PC-3 (cell line): ENCODE data around the gene CFAP299. TPM values are rescaled to one million over a fixed set of nuclear protein-coding genes. Genes with fewer than 3 reads are reported as not detected.

ENCODE experiments used
- ATAC-seq: fragments of 200-7000 bp; cut with Tn5 transposase; 2 replicates; pipeline ENCODE4 v1.9.1; 2020; ENCODE audit warnings: mild to moderate bottlenecking, moderate library complexity
- BruUV-seq: library from RNA; stranded (reverse); fragments of 400-500 nt; replicated peaks from 2 replicates; lab custom pipeline; 2021; lab: Mats Ljungman, UMichigan
- CTCF ChIA-PET: fragments of 300-600 bp; sonication (Branson Sonifier 250); formaldehyde crosslinking; loops from one replicate; lab custom pipeline; 2022; ENCODE audit warnings: antibody characterized with exemption; lab: Charles Lee
- POLR2A ChIA-PET: fragments of 300-600 bp; sonication (Branson Sonifier 250); formaldehyde crosslinking; loops from one replicate; lab custom pipeline; 2022; ENCODE audit warnings: antibody characterized with exemption; ENCODE audit not compliant: unreplicated experiment; lab: Charles Lee
- DNase-seq: peaks from one replicate; pipeline ENCODE4 v3.0.0-alpha.2; 2015
- H2AFZ ChIP-seq: fragments of 300-600 bp; sonication (generic); 2 replicates; pipeline ENCODE4 v1.6.0; 2016; ENCODE audit warnings: antibody characterized with exemption, low read length
- H3F3A ChIP-seq: fragments of 300-600 bp; sonication (generic); one replicate; pipeline ENCODE4 v1.6.0; 2017; ENCODE audit warnings: antibody characterized with exemption, low read length, control low read depth, mild to moderate bottlenecking; ENCODE audit not compliant: unreplicated experiment
- H3K27ac ChIP-seq: fragments of 300-600 bp; sonication (generic); 2 replicates; pipeline ENCODE4 v1.5.1; 2016; ENCODE audit warnings: mild to moderate bottlenecking, low read length
- H3K27me3 ChIP-seq: fragments of 300-600 bp; sonication (generic); 2 replicates; pipeline ENCODE4 v1.6.1; 2016; ENCODE audit warnings: low read length, mixed read lengths
- H3K36me3 ChIP-seq: fragments of 300-600 bp; sonication (generic); 2 replicates; pipeline ENCODE4 v1.6.1; 2016; ENCODE audit warnings: low read depth, mixed run types, low read length, mixed read lengths
- H3K4me1 ChIP-seq: fragments of 300-600 bp; sonication (generic); 2 replicates; pipeline ENCODE4 v1.5.1; 2016; ENCODE audit warnings: low read length; ENCODE audit not compliant: insufficient read depth
- H3K4me2 ChIP-seq: fragments of 300-600 bp; sonication (generic); 2 replicates; pipeline ENCODE4 v1.6.0; 2016; ENCODE audit warnings: low read length
- H3K4me3 ChIP-seq: fragments of 300-600 bp; sonication (generic); 2 replicates; pipeline ENCODE4 v1.5.1; 2016; ENCODE audit warnings: mild to moderate bottlenecking, low read length, mixed read lengths
- H3K79me2 ChIP-seq: fragments of 300-600 bp; sonication (generic); 2 replicates; pipeline ENCODE4 v1.6.1; 2017; ENCODE audit warnings: low read length, mixed read lengths
- H3K9ac ChIP-seq: fragments of 300-600 bp; sonication (generic); 2 replicates; pipeline ENCODE4 v1.6.0; 2016; ENCODE audit warnings: mild to moderate bottlenecking, low read length
- H3K9me2 ChIP-seq: fragments of 300-600 bp; sonication (generic); replicated peaks from 2 replicates; pipeline ENCODE4 v1.6.1; 2016; ENCODE audit warnings: mixed run types, low read length, mixed read lengths
- H3K9me3 ChIP-seq: fragments of 300-600 bp; sonication (generic); 2 replicates; pipeline ENCODE4 v1.6.1; 2016; ENCODE audit warnings: low read length, mixed read lengths
- H4K20me1 ChIP-seq: fragments of 300-600 bp; sonication (generic); 2 replicates; pipeline ENCODE4 v1.6.1; 2016; ENCODE audit warnings: low read length, mixed read lengths
- CTCF ChIP-seq: fragments of 300-600 bp; sonication (generic); conservative IDR thresholded peaks from 2 replicates; pipeline ENCODE4 v1.5.1; 2017; ENCODE audit warnings: antibody characterized with exemption, low read depth, mild to moderate bottlenecking, low read length
- EZH2 ChIP-seq: fragments of 300-600 bp; sonication (generic); IDR thresholded peaks from one replicate; pipeline ENCODE4 v1.6.1; 2017; ENCODE audit warnings: antibody characterized with exemption, mild to moderate bottlenecking, low read length; ENCODE audit not compliant: unreplicated experiment
- EZH2phosphoT487 ChIP-seq: fragments of 300-600 bp; sonication (generic); IDR thresholded peaks from 2 replicates; pipeline ENCODE4 v1.6.1; 2018; ENCODE audit warnings: mild to moderate bottlenecking, antibody characterized with exemption, low read length, borderline replicate concordance
- intact Hi-C: fragments of 100-400 bp; cut with micrococcal nuclease; formaldehyde crosslinking; loops from 2 replicates; pipeline ENCODE4 v1.9.0; 2023
- total RNA-seq: library from RNA; depleted of rRNA; stranded (reverse); fragments of >200 nt; gene quantifications from 2 replicates; pipeline ENCODE4 v1.2.3, GENCODE V29; 2014

CFAP299 gene
- total RNA-seq, 1 experiment from 2014 or later = not detected

GRCh38 chr4:80417019-80417418 lies 81.5 kb downstream of the CFAP299 start:
- H3K27ac ChIP-seq = no peak overlapping the region
- DNase-seq = no peak
- ATAC-seq = no peak
- H2AFZ ChIP-seq = no peak overlapping the region
- no peaks in the 10 kb centered on the region for H3F3A ChIP-seq
- no TSS peak for BruUV-seq
- H3K4me3 ChIP-seq = no peak overlapping the region
- H3K9ac ChIP-seq = no peak overlapping the region
- no peaks in the 10 kb centered on the region for H3K79me2 ChIP-seq
- H3K36me3 ChIP-seq = no peaks in the 10 kb centered on the region
- intact Hi-C loops = no loop called here
- no peaks in the 10 kb centered on the region for H4K20me1 ChIP-seq
- no peak overlapping the region for H3K4me2 ChIP-seq
- no peaks in the 10 kb centered on the region for H3K9me2 ChIP-seq
- no peaks in the 10 kb centered on the region for H3K9me3 ChIP-seq
- no peaks in the 10 kb centered on the region for H3K4me1 ChIP-seq
- ChIA-PET POLR2A (no interaction called here), CTCF (no interaction called here)
- no peaks in the 10 kb centered on the region for H3K27me3 ChIP-seq
- TF ChIP-seq EZH2 (no peak), EZH2phosphoT487 (no peak), CTCF (no peak)

- H3K9ac ChIP-seq = no peak overlapping the region
- DNase-seq = no peak
- TF ChIP-seq EZH2 = no peak
- no peak for TF ChIP-seq EZH2phosphoT487
- TF ChIP-seq CTCF = no peak
- H3K9me2 ChIP-seq = no peaks in the 10 kb centered on the region
- H3K4me2 ChIP-seq = no peak overlapping the region
- intact Hi-C loops = no loop called here
- H3K27me3 ChIP-seq = no peaks in the 10 kb centered on the region
- no peaks in the 10 kb centered on the region for H3K79me2 ChIP-seq
- no TSS peak for BruUV-seq
- H2AFZ ChIP-seq = no peak overlapping the region
- ChIA-PET CTCF (no interaction called here), POLR2A (no interaction called here)
- peaks cover 6% of the 10 kb centered on the region; the same call in 1 of the 2 replicates for H3K4me1 ChIP-seq
- H3K9me3 ChIP-seq = no peaks in the 10 kb centered on the region
- H3K36me3 ChIP-seq = no peaks in the 10 kb centered on the region
- ATAC-seq = no peak
- H4K20me1 ChIP-seq = no peaks in the 10 kb centered on the region
- H3K27ac ChIP-seq = no peak overlapping the region
- H3K4me3 ChIP-seq = no peak overlapping the region
- H3F3A ChIP-seq = no peaks in the 10 kb centered on the region
Observed at GRCh38 chr4:80419946-80420345, 84.4 kb downstream of the CFAP299 start.

GRCh38 chr4:80420638-80421037 lies 85.1 kb downstream of the CFAP299 start:
- Histone ChIP-seq H3K27me3 (no peaks in the 10 kb centered on the region), H4K20me1 (no peaks in the 10 kb centered on the region), H3K36me3 (no peaks in the 10 kb centered on the region), H3K4me3 (no peak overlapping the region), H3K4me2 (no peak overlapping the region), H3K79me2 (no peaks in the 10 kb centered on the region), H3K9me2 (no peaks in the 10 kb centered on the region), H3K9me3 (no peaks in the 10 kb centered on the region), H3K27ac (no peak overlapping the region), H3K4me1 (peaks cover 6% of the 10 kb centered on the region; the same call in 1 of the 2 replicates), H2AFZ (no peak overlapping the region), H3F3A (no peaks in the 10 kb centered on the region), H3K9ac (no peak overlapping the region)
- POLR2A ChIA-PET = no interaction called here
- DNase-seq = no peak
- intact Hi-C loops = no loop called here
- CTCF ChIA-PET = no interaction called here
- no TSS peak for BruUV-seq
- no peak for ATAC-seq
- TF ChIP-seq CTCF = no peak
- no peak for TF ChIP-seq EZH2phosphoT487
- no peak for TF ChIP-seq EZH2
